Activated naive CD8-positive, alpha-beta T cell treated with anti-CD3 and anti-CD28 coated beads, Interleukin-2, amount 10 ng/mL, durations not matched to agents 7 days and 5 days (primary cell): ENCODE measurements around the gene C1QB. TPM values are rescaled to one million over a fixed set of nuclear protein-coding genes. Genes with fewer than 3 reads are reported as not detected.

Experiments
- ATAC-seq: fragments of 150-1000 bp; cut with Tn5 transposase; one replicate; pipeline ENCODE4 v1.10.0; 2021; ENCODE audit warnings: low read depth, moderate library complexity
- POLR2A ChIA-PET: fragments of 350-600 bp; sonication (Branson Sonifier 250); formaldehyde crosslinking; loops from one replicate; lab custom pipeline; 2021; ENCODE audit warnings: antibody characterized with exemption; lab: Charles Lee
- DNase-seq: peaks from one replicate; pipeline ENCODE4 v3.0.0; 2021
- H3K27ac Mint-ChIP-seq: one replicate; pipeline ENCODE4 v1.8.0; 2022; ENCODE audit warnings: mild to moderate bottlenecking, mixed read lengths
- H3K27me3 Mint-ChIP-seq: one replicate; pipeline ENCODE4 v1.8.0; 2022; ENCODE audit warnings: mild to moderate bottlenecking, moderate library complexity, mixed read lengths
- H3K36me3 Mint-ChIP-seq: one replicate; pipeline ENCODE4 v1.8.0; 2021; ENCODE audit warnings: mild to moderate bottlenecking, mixed read lengths
- H3K4me1 Mint-ChIP-seq: one replicate; pipeline ENCODE4 v1.8.0; 2021; ENCODE audit warnings: mixed read lengths
- H3K4me3 Mint-ChIP-seq: one replicate; pipeline ENCODE4 v1.8.0; 2022; ENCODE audit warnings: mild to moderate bottlenecking, moderate library complexity, mixed read lengths
- H3K9me3 Mint-ChIP-seq: one replicate; pipeline ENCODE4 v1.8.0; 2021; ENCODE audit warnings: mixed read lengths
- total RNA-seq, 2 experiments: library from RNA; stranded (reverse); gene quantifications; one replicate each; pipeline ENCODE4 v1.2.3, GENCODE V29; 2021

Gene C1QB
- total RNA-seq, 2 experiments from 2014 or later = 0.50 to 0.79 TPM

DNA sequence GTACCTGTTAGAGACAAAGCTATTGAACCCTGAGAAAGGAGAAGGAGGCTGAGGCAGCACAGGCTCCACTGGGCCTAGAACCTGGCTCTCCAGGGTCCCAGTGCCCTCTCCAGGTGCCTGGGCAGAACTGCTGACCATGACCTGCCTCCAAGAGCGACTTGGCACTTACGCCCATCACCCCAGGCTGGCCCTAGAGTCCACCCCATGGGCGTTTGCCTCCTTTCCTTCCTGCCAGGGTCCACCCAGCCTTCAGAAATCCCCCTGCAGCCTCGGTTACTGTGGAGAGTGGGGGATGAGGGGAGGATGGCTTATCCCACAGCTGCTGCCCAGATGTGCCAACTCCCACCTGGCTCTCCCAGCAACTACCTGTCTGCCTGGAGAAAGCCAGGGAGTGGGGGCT lies 31.3 kb upstream of the C1QB start:
- H3K27me3 Mint-ChIP-seq = peaks cover 8% of the 10 kb centered on the region
- no peaks in the 10 kb centered on the region for H3K9me3 Mint-ChIP-seq
- POLR2A ChIA-PET = no interaction called here

DNA sequence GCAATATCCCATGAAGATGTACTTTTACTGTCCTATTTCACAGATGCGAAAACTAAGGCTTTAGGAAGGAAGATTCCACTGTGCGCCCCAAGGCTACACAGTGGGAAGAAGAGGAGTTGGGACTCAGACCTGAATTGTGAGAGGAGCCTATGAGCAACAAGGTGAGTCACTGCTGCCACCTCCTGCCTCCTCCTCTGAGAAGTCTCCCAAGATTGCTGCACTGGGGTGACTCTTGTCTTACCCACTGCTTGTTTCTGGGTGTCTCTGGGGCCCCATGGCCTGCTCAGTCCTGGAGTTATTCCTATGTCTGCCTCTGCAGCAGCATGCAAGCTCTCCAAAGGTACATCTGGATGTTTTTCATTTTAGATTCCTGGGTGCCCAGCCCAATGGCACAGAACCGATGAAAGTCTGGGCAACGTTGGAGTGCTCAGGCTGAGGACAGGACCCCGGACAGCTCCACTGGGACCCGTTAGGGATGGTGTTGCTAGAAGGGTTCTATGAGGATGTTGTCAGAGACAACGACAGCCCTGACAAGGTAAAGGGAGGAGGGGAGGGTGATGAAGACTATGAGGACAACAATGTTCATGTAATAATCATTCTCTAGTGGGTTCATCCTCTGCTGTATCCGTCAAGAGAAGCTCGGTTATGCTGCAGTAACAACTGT lies 27.6 kb upstream of the C1QB start:
- DNase-seq = no peak

More for the DNA sequence above, 31.3 kb upstream of the C1QB start:
- no peak overlapping the region for H3K4me3 Mint-ChIP-seq
- no peak overlapping the region for H3K27ac Mint-ChIP-seq
- no peak for DNase-seq
- no peak for ATAC-seq
- no peaks in the 10 kb centered on the region for H3K36me3 Mint-ChIP-seq
- no peaks in the 10 kb centered on the region for H3K4me1 Mint-ChIP-seq

DNA sequence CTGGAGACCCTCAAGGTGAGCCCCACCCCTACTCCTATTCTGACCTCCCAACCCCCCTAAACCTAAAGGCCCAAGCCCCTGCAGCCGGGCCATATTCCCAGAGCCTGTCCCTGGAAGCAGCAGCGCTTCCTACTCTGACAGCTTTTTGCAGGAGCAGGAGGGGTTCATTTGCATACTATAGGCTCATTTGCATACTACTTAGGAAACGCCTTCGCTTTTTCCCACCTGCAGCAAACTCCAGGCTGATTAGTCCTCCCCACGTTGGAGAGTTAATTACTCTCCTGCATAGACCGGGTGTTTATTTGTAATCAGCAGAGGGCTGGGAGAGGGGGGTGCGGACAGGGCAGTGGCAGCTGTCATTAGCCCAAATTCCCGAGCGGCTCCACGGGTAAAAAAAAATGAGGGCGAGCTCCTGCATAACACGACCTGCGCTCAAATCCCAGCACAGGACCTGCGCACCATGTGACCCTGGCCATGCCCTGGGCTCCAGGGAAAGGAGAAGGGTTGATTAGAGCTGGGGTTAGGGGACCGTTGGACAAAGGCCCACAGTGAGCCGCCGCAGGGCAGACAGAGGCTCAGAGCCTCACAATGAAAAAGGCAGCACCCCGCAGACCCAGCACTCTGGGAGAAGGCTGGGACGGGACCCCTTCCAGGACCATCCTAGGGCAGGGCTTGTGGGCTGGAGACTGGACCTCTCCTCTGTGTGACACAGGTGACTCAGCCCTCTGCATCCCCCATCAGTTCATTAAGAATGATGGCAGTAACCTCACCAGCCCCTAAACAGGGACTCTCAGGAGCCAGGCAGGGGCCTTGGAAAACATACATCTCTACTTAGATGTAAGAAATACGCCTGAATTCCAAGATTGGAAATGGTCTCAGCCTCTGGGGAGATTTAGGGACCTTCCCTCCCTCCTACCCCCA lies 26.5 kb upstream of the C1QB start:
- H3K36me3 Mint-ChIP-seq = no peaks in the 10 kb centered on the region
- ATAC-seq (no peak), DNase-seq (no peak)
- H3K27me3 Mint-ChIP-seq = peaks cover 28% of the 10 kb centered on the region
- H3K9me3 Mint-ChIP-seq = no peaks in the 10 kb centered on the region
- POLR2A ChIA-PET = no interaction called here
- no peaks in the 10 kb centered on the region for H3K4me1 Mint-ChIP-seq
- H3K27ac Mint-ChIP-seq = no peak overlapping the region
- H3K4me3 Mint-ChIP-seq = no peak overlapping the region

More for the DNA sequence above, 27.6 kb upstream of the C1QB start:
- Mint-ChIP-seq H3K36me3 (no peaks in the 10 kb centered on the region), H3K9me3 (no peaks in the 10 kb centered on the region), H3K27me3 (peaks cover 22% of the 10 kb centered on the region), H3K27ac (no peak overlapping the region), H3K4me3 (no peak overlapping the region), H3K4me1 (no peaks in the 10 kb centered on the region)
- POLR2A ChIA-PET = no interaction called here
- ATAC-seq = no peak

DNA sequence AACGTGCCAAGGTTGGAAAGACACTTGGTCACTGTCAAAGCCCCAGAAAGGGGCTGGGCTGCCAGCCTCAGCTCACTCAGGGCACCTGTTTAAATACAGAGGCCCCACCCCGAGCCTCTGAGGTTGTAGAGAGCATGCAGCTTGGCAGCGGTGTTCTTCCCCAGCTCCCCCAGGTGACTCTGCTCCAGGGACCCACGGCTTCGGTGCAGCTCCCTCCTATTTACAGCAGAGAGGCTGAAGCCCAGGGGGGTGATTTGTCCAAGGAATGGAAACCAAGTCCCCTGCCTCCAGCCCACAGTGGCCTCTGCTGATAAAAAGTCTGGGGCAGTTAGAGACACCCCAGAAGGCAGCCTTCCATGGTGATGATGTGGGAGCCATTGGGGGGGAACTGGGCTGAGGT lies 25.7 kb upstream of the C1QB start:
- Mint-ChIP-seq H3K4me3 (no peak overlapping the region), H3K36me3 (no peaks in the 10 kb centered on the region), H3K27me3 (peaks cover 29% of the 10 kb centered on the region), H3K27ac (no peak overlapping the region), H3K9me3 (no peaks in the 10 kb centered on the region), H3K4me1 (no peaks in the 10 kb centered on the region)
- POLR2A ChIA-PET = no interaction called here
- ATAC-seq (no peak), DNase-seq (no peak)

DNA sequence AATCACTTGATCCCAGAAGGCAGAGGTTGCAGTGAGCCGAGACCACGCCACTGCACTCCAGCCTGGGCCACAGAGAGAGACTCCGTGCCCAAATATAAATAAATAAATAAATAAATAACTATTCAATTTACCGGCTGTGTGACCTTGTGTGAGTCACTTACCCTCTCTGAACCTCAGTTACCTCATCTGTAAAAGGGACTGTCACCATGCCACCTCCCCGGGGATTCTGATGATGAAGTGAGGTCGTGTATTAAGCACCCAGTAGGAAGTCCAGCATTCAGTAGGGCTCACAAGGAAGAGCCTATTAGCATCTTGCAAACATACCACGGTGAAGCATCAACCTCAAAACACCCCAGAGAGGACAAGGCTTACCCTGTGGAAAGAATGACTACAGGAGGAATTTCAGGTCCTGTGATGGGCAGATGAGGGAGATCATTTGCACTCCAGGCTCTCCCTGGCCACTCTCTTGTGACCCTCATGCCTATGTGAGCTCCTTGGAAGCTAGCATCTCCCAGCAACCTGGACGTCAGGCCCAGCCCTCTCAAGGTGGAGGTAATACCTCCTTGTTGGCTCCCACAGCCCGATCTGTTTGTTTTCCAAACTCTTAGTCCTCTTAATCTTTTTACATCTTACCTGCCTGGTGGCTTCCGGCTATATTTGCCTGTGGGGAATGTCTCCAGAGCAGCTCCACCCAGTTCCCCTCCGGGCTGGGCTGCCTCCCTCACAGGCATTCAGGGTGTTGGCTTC lies 24.2 kb upstream of the C1QB start:
- POLR2A ChIA-PET = no interaction called here
- Mint-ChIP-seq H3K36me3 (no peaks in the 10 kb centered on the region), H3K27me3 (peaks cover 35% of the 10 kb centered on the region), H3K4me1 (no peaks in the 10 kb centered on the region), H3K4me3 (no peak overlapping the region), H3K27ac (no peak overlapping the region), H3K9me3 (no peaks in the 10 kb centered on the region)
- DNase-seq (no peak), ATAC-seq (no peak)

DNA sequence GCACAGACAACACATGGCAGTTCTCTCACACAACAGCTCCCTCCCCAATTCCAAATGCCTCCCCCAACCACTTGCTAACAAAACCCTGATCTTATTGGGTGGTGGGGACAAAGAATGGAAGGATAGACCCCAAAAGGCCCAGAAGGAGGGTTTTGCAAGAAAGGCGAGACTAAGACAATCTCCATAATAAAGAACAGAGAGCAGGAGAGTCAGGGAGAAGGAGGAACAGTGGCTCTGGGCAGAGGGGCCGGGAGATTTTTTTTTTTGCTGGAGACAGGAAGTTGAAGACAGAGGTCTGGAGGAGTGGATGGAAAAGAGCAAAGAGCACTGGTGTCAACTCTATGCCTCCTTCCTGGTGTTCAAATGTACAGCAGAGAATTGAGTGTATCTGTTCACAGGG lies 23.1 kb upstream of the C1QB start:
- POLR2A ChIA-PET = no interaction called here
- H3K9me3 Mint-ChIP-seq = no peaks in the 10 kb centered on the region

DNA sequence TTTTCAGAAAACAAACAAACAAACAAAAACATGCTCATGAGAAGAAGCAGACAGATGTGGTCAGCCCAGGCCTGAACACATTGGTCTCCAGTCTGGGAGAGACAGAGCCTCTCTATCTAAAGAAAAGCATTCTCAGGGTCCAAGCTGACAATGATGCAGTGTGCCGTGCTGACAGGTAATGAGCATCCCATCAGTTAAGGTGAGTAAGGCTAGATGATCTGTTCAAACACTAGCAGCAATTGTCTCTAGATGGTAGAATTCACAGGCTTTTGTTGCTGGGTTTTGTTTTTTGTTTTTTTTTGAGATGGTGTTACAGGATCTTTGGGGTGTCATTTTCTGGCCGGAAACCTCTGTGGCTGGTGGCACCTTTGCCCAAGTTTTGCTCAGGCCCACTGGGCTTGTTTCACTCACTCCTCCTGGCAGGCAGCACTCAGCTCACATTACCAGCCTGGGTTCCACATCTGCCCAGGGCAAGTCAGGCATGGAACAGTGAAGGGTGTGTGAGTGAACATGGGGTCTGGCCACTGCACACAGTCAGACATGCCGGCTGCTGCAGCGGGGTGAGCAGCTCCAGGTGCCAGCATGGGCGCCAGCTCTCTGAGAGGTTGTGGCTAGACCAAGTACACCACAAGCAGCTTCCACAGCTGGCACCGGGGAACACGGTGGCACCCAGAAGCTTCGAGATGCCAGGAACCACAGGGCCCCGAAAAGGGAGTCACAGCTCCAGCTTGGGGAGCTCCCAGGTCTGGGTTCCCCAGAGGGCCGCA lies 19.2 kb upstream of the C1QB start:
- POLR2A ChIA-PET = no interaction called here
- Mint-ChIP-seq H3K36me3 (no peaks in the 10 kb centered on the region), H3K4me3 (no peak overlapping the region)

More for the DNA sequence above, 23.1 kb upstream of the C1QB start:
- no peaks in the 10 kb centered on the region for H3K4me1 Mint-ChIP-seq
- H3K4me3 Mint-ChIP-seq = no peak overlapping the region
- ATAC-seq (no peak), DNase-seq (no peak)
- H3K36me3 Mint-ChIP-seq = no peaks in the 10 kb centered on the region
- H3K27me3 Mint-ChIP-seq = peaks cover 32% of the 10 kb centered on the region
- no peak overlapping the region for H3K27ac Mint-ChIP-seq

DNA sequence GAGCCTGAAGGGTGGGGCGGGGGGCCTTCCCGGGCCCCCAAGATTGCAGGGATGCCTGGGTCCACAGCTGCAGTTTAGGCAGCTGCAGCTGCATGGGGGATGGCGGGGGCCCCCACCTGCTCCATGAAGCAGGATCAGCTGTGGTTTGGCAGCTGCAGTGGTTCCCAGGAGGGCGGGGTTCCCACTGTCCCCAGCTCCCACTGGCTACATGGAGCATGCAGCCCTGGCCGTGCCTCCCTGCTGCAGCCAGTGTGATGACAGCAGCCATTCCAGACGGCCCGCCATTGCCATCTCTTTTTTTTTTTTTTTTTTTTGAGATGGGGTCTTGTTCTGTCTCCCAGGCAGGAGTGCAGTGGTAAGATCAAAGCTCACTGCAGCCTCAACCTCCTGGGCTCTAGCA lies 17.6 kb upstream of the C1QB start:
- ATAC-seq (no peak), DNase-seq (no peak)
- H3K36me3 Mint-ChIP-seq = no peaks in the 10 kb centered on the region
- peaks cover 14% of the 10 kb centered on the region for H3K27me3 Mint-ChIP-seq
- H3K9me3 Mint-ChIP-seq = no peaks in the 10 kb centered on the region
- POLR2A ChIA-PET = interaction anchor here (0.6 to 0.7 kb wide), 2 partner anchors 79 to 114 kb away, joined by 3 to 4 read pairs; no protein-coding TSS in a partner anchor
- H3K27ac Mint-ChIP-seq = no peak overlapping the region
- H3K4me3 Mint-ChIP-seq = no peak overlapping the region
- no peaks in the 10 kb centered on the region for H3K4me1 Mint-ChIP-seq

More for the DNA sequence above, 19.2 kb upstream of the C1QB start:
- Mint-ChIP-seq H3K9me3 (no peaks in the 10 kb centered on the region), H3K27me3 (peaks cover 22% of the 10 kb centered on the region), H3K27ac (no peak overlapping the region), H3K4me1 (no peaks in the 10 kb centered on the region)
- ATAC-seq (no peak), DNase-seq (no peak)

DNA sequence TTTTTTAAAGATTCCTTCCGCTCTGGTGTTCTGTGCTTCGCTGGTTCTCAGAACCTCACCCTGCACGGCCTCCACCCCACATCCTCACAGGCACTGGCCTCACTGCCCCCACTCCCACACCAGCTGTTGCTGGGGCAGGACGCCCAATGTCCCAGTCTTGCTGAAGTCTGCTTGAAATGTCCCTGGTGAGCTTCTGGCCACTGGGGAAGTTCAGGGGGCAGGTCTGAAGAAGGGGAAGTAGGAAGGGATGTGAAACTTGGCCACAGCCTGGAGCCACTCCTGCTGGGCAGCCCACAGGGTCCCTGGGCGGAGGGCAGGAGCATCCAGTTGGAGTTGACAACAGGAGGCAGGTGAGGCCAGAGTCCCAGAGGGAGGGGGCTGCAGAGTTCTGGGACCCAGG lies 16.7 kb upstream of the C1QB start, which contains the start of gene C1QA:
Gene C1QA, plus strand, starts transcription at position 276 of the 400 bp plus-strand sequence. CDS start 989 bp downstream, outside the sequence.
- POLR2A ChIA-PET = interaction anchor here (0.6 kb wide), 1 partner anchor 255 kb away, joined by 7 read pairs; no protein-coding TSS in a partner anchor

DNA sequence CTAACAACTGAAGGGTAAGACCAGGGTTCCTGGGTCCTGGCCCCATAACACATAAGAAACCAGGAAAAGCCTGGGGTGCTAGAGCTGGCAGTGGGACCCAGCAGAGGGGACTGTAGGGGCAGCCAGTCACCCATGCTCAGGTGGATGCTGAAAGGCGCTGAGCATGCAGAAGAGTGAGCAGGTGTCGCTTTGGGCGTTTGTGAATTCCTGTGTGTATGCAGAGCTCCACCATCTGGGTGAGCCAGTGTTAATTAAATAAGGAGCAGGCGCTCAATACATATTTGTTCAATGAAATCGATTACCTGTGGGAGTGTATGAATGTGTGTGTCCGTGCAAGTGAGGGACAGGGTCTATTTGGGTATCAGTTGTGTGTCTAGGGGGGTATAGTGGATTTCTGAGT lies 16.1 kb upstream of the C1QB start:
- Mint-ChIP-seq H3K9me3 (no peaks in the 10 kb centered on the region), H3K27me3 (peaks cover 7% of the 10 kb centered on the region), H3K36me3 (no peaks in the 10 kb centered on the region), H3K27ac (no peak overlapping the region), H3K4me3 (no peak overlapping the region), H3K4me1 (no peaks in the 10 kb centered on the region)
- POLR2A ChIA-PET = interaction anchor here (0.6 kb wide), 1 partner anchor 255 kb away, joined by 7 read pairs; no protein-coding TSS in a partner anchor
- DNase-seq = no peak
- ATAC-seq = no peak

More for the DNA sequence above, 16.7 kb upstream of the C1QB start, which contains the start of gene C1QA:
- no peak for DNase-seq
- ATAC-seq = no peak
- Mint-ChIP-seq H3K4me3 (no peak within 1 kb of the TSS), H3K4me1 (no peaks in the 10 kb centered on the region), H3K9me3 (no peaks in the 10 kb centered on the region), H3K27ac (no peak within 1 kb of the TSS), H3K36me3 (no peaks in the 10 kb centered on the region), H3K27me3 (peaks cover 7% of the 10 kb centered on the region)

DNA sequence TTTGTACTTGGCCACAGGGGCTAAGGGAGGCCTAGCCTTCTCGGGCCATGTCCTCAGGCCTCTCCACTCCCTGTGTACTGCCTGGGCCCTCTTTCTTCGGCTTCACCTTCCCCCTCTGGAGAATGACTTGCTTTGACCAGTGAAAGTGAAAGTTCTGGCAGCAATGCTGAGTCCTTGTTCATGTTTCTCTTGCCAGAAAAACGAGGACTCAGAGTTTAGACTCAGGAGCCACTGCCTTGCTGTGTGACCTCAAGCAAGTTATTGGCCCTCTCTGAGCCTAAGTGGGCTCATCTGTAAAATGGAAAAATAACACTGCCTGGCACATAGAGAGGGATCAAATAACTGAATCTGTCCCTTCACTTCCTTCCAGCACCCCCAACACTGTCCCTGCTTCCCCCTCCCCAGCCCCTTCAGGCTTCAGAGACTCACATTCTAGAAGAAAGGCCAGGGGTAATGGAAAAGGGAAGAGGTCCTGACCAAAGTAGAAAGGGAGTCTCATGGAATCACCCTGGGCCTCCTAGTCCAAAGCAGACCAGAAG lies 15.1 kb upstream of the C1QB start:
- no peak overlapping the region for H3K27ac Mint-ChIP-seq
- H3K9me3 Mint-ChIP-seq = no peaks in the 10 kb centered on the region
- peaks cover 2% of the 10 kb centered on the region for H3K27me3 Mint-ChIP-seq
- POLR2A ChIA-PET = no interaction called here
- H3K4me3 Mint-ChIP-seq = no peak overlapping the region
- no peaks in the 10 kb centered on the region for H3K36me3 Mint-ChIP-seq
- ATAC-seq = no peak
- no peaks in the 10 kb centered on the region for H3K4me1 Mint-ChIP-seq
- no peak for DNase-seq

DNA sequence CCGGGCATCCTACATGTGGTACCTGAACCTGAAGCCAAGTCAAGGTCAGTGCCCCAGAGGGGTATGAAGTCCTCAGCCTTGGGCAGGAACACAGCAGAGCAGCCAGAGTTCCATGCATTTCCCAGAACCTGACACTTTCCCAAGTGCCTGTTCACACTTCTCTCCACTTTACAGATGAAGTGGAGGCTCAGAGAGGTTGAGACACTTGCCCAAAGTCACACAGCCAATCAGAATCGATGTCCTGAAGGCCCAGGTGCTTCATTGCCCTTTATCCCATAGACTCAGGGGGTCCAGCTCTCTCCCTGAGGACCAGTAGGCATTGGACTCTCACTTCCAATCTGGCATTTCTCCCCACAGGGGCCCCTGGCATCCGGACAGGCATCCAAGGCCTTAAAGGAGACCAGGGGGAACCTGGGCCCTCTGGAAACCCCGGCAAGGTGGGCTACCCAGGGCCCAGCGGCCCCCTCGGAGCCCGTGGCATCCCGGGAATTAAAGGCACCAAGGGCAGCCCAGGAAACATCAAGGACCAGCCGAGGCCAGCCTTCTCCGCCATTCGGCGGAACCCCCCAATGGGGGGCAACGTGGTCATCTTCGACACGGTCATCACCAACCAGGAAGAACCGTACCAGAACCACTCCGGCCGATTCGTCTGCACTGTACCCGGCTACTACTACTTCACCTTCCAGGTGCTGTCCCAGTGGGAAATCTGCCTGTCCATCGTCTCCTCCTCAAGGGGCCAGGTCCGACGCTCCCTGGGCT lies 14.4 kb upstream of the C1QB start:
- H3K36me3 Mint-ChIP-seq = no peaks in the 10 kb centered on the region
- POLR2A ChIA-PET = no interaction called here
- H3K27me3 Mint-ChIP-seq = peaks cover under 1% of the 10 kb centered on the region

More for the DNA sequence above, 14.4 kb upstream of the C1QB start:
- H3K9me3 Mint-ChIP-seq = no peaks in the 10 kb centered on the region
- no peak overlapping the region for H3K27ac Mint-ChIP-seq
- H3K4me3 Mint-ChIP-seq = no peak overlapping the region
- H3K4me1 Mint-ChIP-seq = no peaks in the 10 kb centered on the region
- ATAC-seq (no peak), DNase-seq (no peak)
